Activated effector memory CD4-positive, alpha-beta T cell treated with anti-CD3 and anti-CD28 coated beads, Interleukin-2, amount 50 U/mL, for 16 hours (primary cell): Measurements from ENCODE around the gene MYBPH.

Experiments
- DNase-seq: peaks from one replicate; pipeline ENCODE4 v3.0.0-alpha.2; 2020

MYBPH gene

GRCh38 chr1:203165101-203165799, 10.4 kb downstream of the MYBPH start:
- no peak for DNase-seq

GRCh38 chr1:203163891-203164635, 11.6 kb downstream of the MYBPH start:
- DNase-seq, result no peak

GRCh38 chr1:203162403-203162802, 13.2 kb downstream of the MYBPH start:
- DNase-seq, result no peak

GRCh38 chr1:203161703-203162102, 13.9 kb downstream of the MYBPH start:
- DNase-seq, result no peak

- no peak for DNase-seq
Measured at GRCh38 chr1:203161175-203161574, 14.5 kb downstream of the MYBPH start.

GRCh38 chr1:203159844-203160243, 15.8 kb downstream of the MYBPH start:
- no peak for DNase-seq

- no peak for DNase-seq
Measured at GRCh38 chr1:203158960-203159665, 16.5 kb downstream of the MYBPH start.

- DNase-seq, result no peak
Measured at GRCh38 chr1:203158423-203158822, 17.2 kb downstream of the MYBPH start.

GRCh38 chr1:203156280-203156679, 19.3 kb downstream of the MYBPH start:
- no peak for DNase-seq

- no peak for DNase-seq
Measured at GRCh38 chr1:203153989-203154821, 21.4 kb downstream of the MYBPH start.

- DNase-seq, result no peak
Measured at GRCh38 chr1:203153051-203153988, 22.3 kb downstream of the MYBPH start.

GRCh38 chr1:203152158-203153034, 23.2 kb downstream of the MYBPH start:
- DNase-seq, result no peak

- DNase-seq, result no peak
Measured at GRCh38 chr1:203151362-203152157, 24.1 kb downstream of the MYBPH start.

- DNase-seq, result no peak
Measured at GRCh38 chr1:203150511-203151297, 24.9 kb downstream of the MYBPH start.

GRCh38 chr1:203149188-203149840, 26.3 kb downstream of the MYBPH start:
- no peak for DNase-seq

- DNase-seq, result no peak
Measured at GRCh38 chr1:203148579-203148978, 27.0 kb downstream of the MYBPH start.

- DNase-seq, result no peak
Measured at GRCh38 chr1:203148127-203148526, 27.5 kb downstream of the MYBPH start.

GRCh38 chr1:203147376-203147775, 28.2 kb downstream of the MYBPH start:
- DNase-seq, result no peak
